H9 (cell line): ENCODE data around the gene TPT1. TPM values are rescaled to one million over a fixed set of nuclear protein-coding genes. Genes with fewer than 3 reads are reported as not detected.

Source experiments
- DNase-seq: peaks from one replicate; pipeline ENCODE4 v3.0.0-alpha.2; 2017
- H2AFZ ChIP-seq: one replicate; pipeline ENCODE4 v1.6.1; 2013; ENCODE audit warnings: mild to moderate bottlenecking, low read length, control low read depth, moderate library complexity
- H2AK5ac ChIP-seq: 2 replicates; pipeline ENCODE4 v1.6.1; 2013; ENCODE audit warnings: low read length, control low read depth, mixed read lengths; ENCODE audit not compliant: insufficient read length
- H2BK120ac ChIP-seq: one replicate; pipeline ENCODE4 v1.6.1; 2013; ENCODE audit warnings: low read depth, mild to moderate bottlenecking, low read length, control low read depth, inconsistent platforms; ENCODE audit not compliant: poor library complexity, severe bottlenecking
- H2BK12ac ChIP-seq: 2 replicates; pipeline ENCODE4 v1.6.1; 2013; ENCODE audit warnings: low read length, control low read depth, mixed read lengths, low read depth; ENCODE audit not compliant: insufficient read length
- H2BK15ac ChIP-seq: 2 replicates; pipeline ENCODE4 v1.6.1; 2013; ENCODE audit warnings: low read depth, low read length, control low read depth
- H2BK20ac ChIP-seq: one replicate; pipeline ENCODE4 v1.6.1; 2013; ENCODE audit warnings: low read depth, mild to moderate bottlenecking, low read length, control low read depth, inconsistent platforms; ENCODE audit not compliant: poor library complexity, severe bottlenecking
- H2BK5ac ChIP-seq: 2 replicates; pipeline ENCODE4 v1.6.1; 2013; ENCODE audit warnings: low read length, control low read depth, mixed read lengths; ENCODE audit not compliant: insufficient read length
- H3K14ac ChIP-seq: 2 replicates; pipeline ENCODE4 v1.6.1; 2013; ENCODE audit warnings: low read length, control low read depth; ENCODE audit not compliant: insufficient read depth
- H3K18ac ChIP-seq: 2 replicates; pipeline ENCODE4 v1.6.1; 2013; ENCODE audit warnings: low read depth, mild to moderate bottlenecking, mixed read lengths, low read length, control low read depth; ENCODE audit not compliant: insufficient read length
- H3K23ac ChIP-seq: 2 replicates; pipeline ENCODE4 v1.6.1; 2013; ENCODE audit warnings: low read length, control low read depth, mixed read lengths, low read depth; ENCODE audit not compliant: insufficient read length
- H3K23me2 ChIP-seq: 2 replicates; pipeline ENCODE4 v1.6.1; 2013; ENCODE audit warnings: low read depth, mild to moderate bottlenecking, mixed read lengths, low read length, control low read depth; ENCODE audit not compliant: insufficient read length, poor library complexity, severe bottlenecking
- H3K27ac ChIP-seq: 2 replicates; pipeline ENCODE4 v1.5.1; 2013; ENCODE audit warnings: low read length, control low read depth, mixed read lengths, low read depth; ENCODE audit not compliant: insufficient read length
- H3K27me3 ChIP-seq: 2 replicates; pipeline ENCODE4 v1.6.1; 2013; ENCODE audit warnings: low read length, control low read depth, inconsistent platforms; ENCODE audit not compliant: insufficient read depth
- H3K4ac ChIP-seq: 2 replicates; pipeline ENCODE4 v1.6.1; 2013; ENCODE audit warnings: low read depth, mild to moderate bottlenecking, control low read depth, inconsistent platforms, low read length, moderate library complexity
- H3K4me1 ChIP-seq: 2 replicates; pipeline ENCODE4 v1.6.1; 2013; ENCODE audit warnings: low read length, control low read depth, inconsistent platforms; ENCODE audit not compliant: insufficient read depth
- H3K4me2 ChIP-seq: 2 replicates; pipeline ENCODE4 v1.6.1; 2013; ENCODE audit warnings: low read length, control low read depth, mixed read lengths; ENCODE audit not compliant: insufficient read length, insufficient read depth
- H3K56ac ChIP-seq: 2 replicates; pipeline ENCODE4 v1.6.1; 2013; ENCODE audit warnings: low read depth, mild to moderate bottlenecking, mixed read lengths, low read length, control low read depth; ENCODE audit not compliant: insufficient read length
- H3K79me1 ChIP-seq: 2 replicates; pipeline ENCODE4 v1.6.1; 2013; ENCODE audit warnings: low read depth, mild to moderate bottlenecking, moderate library complexity, low read length, control low read depth, inconsistent platforms; ENCODE audit not compliant: insufficient read depth, poor library complexity, severe bottlenecking
- H3K79me2 ChIP-seq: 2 replicates; pipeline ENCODE4 v1.6.1; 2013; ENCODE audit warnings: low read length, control low read depth, inconsistent platforms; ENCODE audit not compliant: insufficient read depth
- H3K9ac ChIP-seq: 2 replicates; pipeline ENCODE4 v1.6.1; 2013; ENCODE audit warnings: low read length, control low read depth, mixed read lengths; ENCODE audit not compliant: insufficient read length; ENCODE audit errors: extremely low read depth
- H3K9me3 ChIP-seq: one replicate; pipeline ENCODE4 v1.6.1; 2013; ENCODE audit warnings: low read depth, low read length, inconsistent platforms; ENCODE audit not compliant: control insufficient read depth
- H3T11ph ChIP-seq: one replicate; pipeline ENCODE4 v1.6.1; 2013; ENCODE audit warnings: mild to moderate bottlenecking, low read length, control low read depth, inconsistent platforms
- H4K20me1 ChIP-seq: one replicate; pipeline ENCODE4 v1.6.1; 2013; ENCODE audit not compliant: control insufficient read depth, insufficient read length, insufficient read depth
- H4K5ac ChIP-seq: 2 replicates; pipeline ENCODE4 v1.6.1; 2013; ENCODE audit warnings: low read depth, mild to moderate bottlenecking, mixed read lengths, low read length, control low read depth; ENCODE audit not compliant: insufficient read length
- H4K8ac ChIP-seq: replicated peaks from 2 replicates; pipeline ENCODE4 v1.6.1; 2013; ENCODE audit warnings: low read length, control low read depth, mixed read lengths, low read depth; ENCODE audit not compliant: insufficient read length
- H4K91ac ChIP-seq: 2 replicates; pipeline ENCODE4 v1.6.1; 2013; ENCODE audit warnings: low read depth, mild to moderate bottlenecking, moderate library complexity, mixed read lengths, low read length, control low read depth; ENCODE audit not compliant: insufficient read length
- H3K27ac Mint-ChIP-seq, 3 experiments: 2 replicates in 2 of 3; 3 replicates in 1 of 3; pipeline ENCODE4 v1.8.0; 2020 to 2021; ENCODE audit warnings: mixed read lengths in 3 of 3, mild to moderate bottlenecking in 1 of 3, moderate library complexity in 1 of 3
- H3K27me3 Mint-ChIP-seq: 2 replicates; pipeline ENCODE4 v1.8.0; 2021; ENCODE audit warnings: low read depth, mild to moderate bottlenecking, moderate library complexity, mixed read lengths
- H3K36me3 Mint-ChIP-seq, 3 experiments: 2 replicates in 2 of 3; 3 replicates in 1 of 3; pipeline ENCODE4 v1.8.0; 2020 to 2021; ENCODE audit warnings: low read depth in 3 of 3, mixed read lengths in 3 of 3; ENCODE audit not compliant: insufficient read depth in 1 of 3
- H3K4me1 Mint-ChIP-seq, 2 experiments: 2 replicates each; pipeline ENCODE4 v1.8.0; 2020; ENCODE audit warnings: mixed read lengths in 2 of 2
- H3K4me3 Mint-ChIP-seq, 2 experiments: 2 replicates in 1 of 2; 3 replicates in 1 of 2; pipeline ENCODE4 v1.8.0; 2020 to 2021; ENCODE audit warnings: mild to moderate bottlenecking in 2 of 2, mixed read lengths in 2 of 2, moderate library complexity in 1 of 2
- H3K9me3 Mint-ChIP-seq, 2 experiments: 2 replicates in 1 of 2; 3 replicates in 1 of 2; pipeline ENCODE4 v1.8.0; 2020; ENCODE audit warnings: mild to moderate bottlenecking in 2 of 2, mixed read lengths in 2 of 2, moderate library complexity in 1 of 2
- CTCF ChIP-seq: fragments of 200-600 bp; sonication (generic); conservative IDR thresholded peaks from 3 replicates; pipeline ENCODE4 v1.8.0; 2021; ENCODE audit warnings: antibody characterized with exemption, mild to moderate bottlenecking
- WGBS: extraction: QIAGEN DNeasy Blood & Tissue Kit; methylation state at CpG from one replicate; pipeline ENCODE4 v1.1.7; 2013; ENCODE audit warnings: missing lambda C conversion rate, low lambda C conversion rate, mixed read lengths; ENCODE audit not compliant: insufficient read length; ENCODE audit errors: extremely low coverage; 5-methylcytosine and 5-hydroxymethylcytosine counted together
- total RNA-seq: library from RNA; stranded (reverse); gene quantifications from 2 replicates; pipeline ENCODE4 v1.2.1, GENCODE V29; 2021

Gene TPT1
- total RNA-seq, 1 experiment from 2014 or later: 2,205 TPM

DNA sequence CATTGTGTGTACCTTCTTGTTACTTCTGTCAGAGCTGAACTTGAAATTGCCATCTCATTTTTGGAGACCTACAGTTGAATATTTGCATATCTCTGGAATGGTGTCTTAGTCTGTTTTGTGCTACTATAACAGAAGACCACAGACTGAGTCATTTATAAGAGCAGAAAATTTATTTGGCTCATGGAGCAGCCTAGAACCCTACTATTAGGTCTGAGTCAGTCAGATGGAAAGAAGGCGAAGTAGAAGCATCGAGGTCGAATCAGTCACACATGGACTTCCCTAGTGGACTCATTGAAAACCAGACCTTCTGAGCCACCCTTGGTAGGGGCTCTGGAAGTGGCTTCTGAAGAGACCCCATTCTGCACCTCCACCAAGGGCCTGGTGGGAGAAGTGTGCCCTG lies 33.9 kb upstream of the TPT1 start:
- no peak overlapping the region for H3K4me2 ChIP-seq
- Mint-ChIP-seq H3K27me3 (no peaks in the 10 kb centered on the region), H3K4me1 (peaks cover 15 to 16% of the 10 kb centered on the region in 2 experiments), H3K9me3 (no peaks in the 10 kb centered on the region), H3K36me3 (peaks cover 3% of the 10 kb centered on the region in 3 experiments; a peak in 3 of 7 replicates), H3K27ac (no peak overlapping the region), H3K4me3 (no peak overlapping the region)
- no peak overlapping the region for H3K27ac ChIP-seq
- no peak overlapping the region for H3T11ph ChIP-seq
- H2AFZ ChIP-seq: no peak overlapping the region
- no peak overlapping the region for H2BK15ac ChIP-seq
- no peak overlapping the region for H3K56ac ChIP-seq
- H2BK12ac ChIP-seq: no peak overlapping the region
- WGBS: no CpG with 5 or more reads among the region's 3 CpGs
- no peak overlapping the region for H2BK5ac ChIP-seq
- no peak overlapping the region for H3K23ac ChIP-seq
- no peaks in the 10 kb centered on the region for H4K20me1 ChIP-seq
- no peaks in the 10 kb centered on the region for H3K4me1 ChIP-seq
- no peak overlapping the region for H4K91ac ChIP-seq
- DNase-seq: no peak
- no peak for TF ChIP-seq CTCF
- no peak overlapping the region for H2BK120ac ChIP-seq
- no peak overlapping the region for H3K4ac ChIP-seq
- no peaks in the 10 kb centered on the region for H3K79me1 ChIP-seq
- no peak overlapping the region for H4K8ac ChIP-seq
- H3K14ac ChIP-seq: no peak overlapping the region
- no peak overlapping the region for H2BK20ac ChIP-seq
- no peak overlapping the region for H3K18ac ChIP-seq
- H4K5ac ChIP-seq: no peak overlapping the region
- no peaks in the 10 kb centered on the region for H3K79me2 ChIP-seq
- no peaks in the 10 kb centered on the region for H3K9me3 ChIP-seq
- H2AK5ac ChIP-seq: no peak overlapping the region
- no peak overlapping the region for H3K9ac ChIP-seq
- no peaks in the 10 kb centered on the region for H3K27me3 ChIP-seq
- no peaks in the 10 kb centered on the region for H3K23me2 ChIP-seq
